ENCODE results near the gene MLLT10.
"Not testable (repeated sequence)": the region's sequence is repeated elsewhere in the genome, so short reads cannot be mapped to it uniquely, and the experiment has no call there.

MLLT10 gene

DNA sequence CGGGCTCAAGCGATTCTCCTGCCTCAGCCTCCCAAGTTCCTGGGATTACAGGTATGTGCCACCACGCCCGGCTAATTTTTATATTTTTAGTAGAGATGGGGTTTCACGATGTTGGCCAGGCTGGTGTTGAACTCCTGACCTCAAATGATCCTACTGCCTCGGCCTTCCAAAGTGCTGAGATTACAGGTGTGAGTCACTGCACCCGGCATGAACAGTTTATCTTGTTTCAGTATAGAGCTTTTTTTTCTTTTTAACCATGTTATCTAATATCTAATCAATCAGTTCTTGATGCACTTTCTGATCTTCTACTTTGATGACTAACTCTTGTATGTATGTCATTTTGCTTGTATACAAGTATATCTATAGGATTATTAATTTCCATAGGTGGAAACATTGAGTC is 54.1 kb downstream of the MLLT10 start:
- not testable (repeated sequence) for DNase-seq

DNA sequence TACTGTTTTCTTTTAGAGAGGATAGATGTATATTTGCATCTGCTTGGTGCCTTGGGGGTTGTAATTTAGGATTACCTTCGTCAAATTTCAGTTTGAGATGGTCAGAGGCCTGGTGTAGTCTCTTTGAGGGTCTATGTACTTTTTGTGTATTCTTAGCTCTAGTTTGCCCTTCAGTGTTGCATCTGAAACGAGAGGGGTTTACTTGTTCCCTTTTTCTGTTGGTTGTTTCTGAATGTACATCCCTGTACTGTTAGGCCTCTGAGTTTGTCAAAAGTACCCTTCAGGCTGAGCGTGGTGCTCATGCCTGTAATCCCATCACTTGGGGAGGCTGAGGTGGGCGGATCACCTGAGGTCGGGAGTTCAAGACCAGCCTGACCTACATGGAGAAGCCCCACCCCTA is 60.0 kb downstream of the MLLT10 start:
- DNase-seq = no peak

DNA sequence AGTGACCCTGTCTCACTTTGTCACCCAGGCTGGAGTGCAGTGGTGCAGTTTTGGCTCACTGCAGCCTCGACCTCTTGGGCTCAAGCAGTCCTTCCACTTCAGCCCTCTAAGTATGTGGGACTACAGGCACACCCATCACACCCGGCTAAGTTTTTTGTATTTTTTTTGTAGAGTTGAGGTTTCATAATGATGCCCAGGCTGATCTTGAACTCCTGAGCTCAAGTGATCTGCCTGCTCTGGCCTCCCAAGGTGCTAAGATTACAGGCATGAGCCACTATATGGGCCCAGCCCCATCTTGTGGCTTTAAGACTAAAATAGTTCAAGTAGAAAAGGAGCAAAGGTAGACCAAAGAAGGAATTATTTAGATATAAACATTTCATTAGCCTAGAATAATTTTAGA is 65.5 kb downstream of the MLLT10 start:
- DNase-seq = no peak

- no peak for DNase-seq
Observed at GRCh38 chr10:21600804-21601433, 66.9 kb downstream of the MLLT10 start.

DNA sequence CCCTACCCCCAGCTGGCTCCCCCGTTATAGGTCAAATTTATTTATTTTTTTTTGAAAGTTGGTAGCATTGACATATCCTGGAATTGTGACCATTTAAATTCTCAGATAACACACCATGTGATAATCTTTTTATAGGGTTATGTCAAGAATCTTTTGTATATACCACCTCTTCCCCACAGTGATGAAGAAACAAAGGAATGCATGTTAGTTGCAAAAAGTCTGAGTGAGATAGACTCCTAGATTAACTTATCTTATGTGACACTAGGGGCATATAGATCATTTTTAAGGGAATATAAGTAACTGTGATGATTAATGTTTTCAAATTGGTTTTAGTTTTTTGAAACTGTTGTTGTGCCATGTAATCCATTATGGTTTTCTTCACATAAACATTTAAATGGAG is 68.3 kb downstream of the MLLT10 start:
- DNase-seq = no peak

DNA sequence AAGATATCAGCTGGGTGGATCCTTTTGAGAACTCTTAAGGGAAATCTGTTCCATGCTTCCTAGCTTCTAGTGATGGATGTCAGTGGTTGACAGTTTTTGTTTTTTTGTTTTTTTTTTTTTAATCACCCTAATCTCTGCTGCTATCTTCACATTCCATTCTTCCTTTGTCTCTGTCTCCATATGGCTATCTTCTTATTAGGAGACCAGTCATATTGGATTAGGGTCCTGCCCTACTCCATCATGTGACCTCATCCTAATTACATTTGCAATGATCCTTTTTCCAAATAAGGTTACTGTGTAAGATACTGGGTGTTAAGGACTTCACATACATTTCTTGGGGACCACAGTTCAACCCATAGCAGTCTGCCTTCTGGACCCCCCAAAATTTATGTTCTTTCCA is 69.7 kb downstream of the MLLT10 start:
- DNase-seq = no peak

- DNase-seq = no peak
Observed at GRCh38 chr10:21604651-21605050, 70.6 kb downstream of the MLLT10 start.

GRCh38 chr10:21607907-21608306 is 73.9 kb downstream of the MLLT10 start:
- DNase-seq = no peak

GRCh38 chr10:21614000-21614399 is 80.0 kb downstream of the MLLT10 start:
- no peak for DNase-seq

GRCh38 chr10:21617267-21617666 is 83.2 kb downstream of the MLLT10 start:
- no peak for DNase-seq

DNA sequence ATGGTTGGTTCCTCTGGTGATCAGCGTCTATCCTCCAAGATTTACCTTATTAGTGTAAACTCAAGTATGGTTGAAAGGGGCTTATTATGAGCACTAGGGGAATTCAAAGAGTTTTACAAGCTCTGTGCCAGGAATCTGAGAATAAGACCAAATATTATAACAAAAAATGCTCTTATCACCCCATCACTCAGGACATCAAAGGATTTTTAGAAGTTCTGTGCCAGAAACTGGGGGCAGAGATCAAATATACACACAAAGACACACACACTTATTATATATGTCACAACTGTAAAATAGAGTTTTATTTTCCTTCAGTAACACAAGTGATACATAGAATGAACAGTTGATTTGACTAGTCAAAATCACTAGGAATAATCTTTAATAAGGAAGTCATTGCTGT is 89.3 kb downstream of the MLLT10 start:
- no peak for DNase-seq

- not testable (repeated sequence) for DNase-seq
Observed at GRCh38 chr10:21624421-21624820, 90.4 kb downstream of the MLLT10 start.

- no peak for DNase-seq
Observed at GRCh38 chr10:21624951-21625350, 90.9 kb downstream of the MLLT10 start.

- no peak for DNase-seq
Observed at GRCh38 chr10:21625623-21626229, 91.7 kb downstream of the MLLT10 start.

GRCh38 chr10:21626457-21627161 is 92.6 kb downstream of the MLLT10 start:
- no peak for DNase-seq

DNA sequence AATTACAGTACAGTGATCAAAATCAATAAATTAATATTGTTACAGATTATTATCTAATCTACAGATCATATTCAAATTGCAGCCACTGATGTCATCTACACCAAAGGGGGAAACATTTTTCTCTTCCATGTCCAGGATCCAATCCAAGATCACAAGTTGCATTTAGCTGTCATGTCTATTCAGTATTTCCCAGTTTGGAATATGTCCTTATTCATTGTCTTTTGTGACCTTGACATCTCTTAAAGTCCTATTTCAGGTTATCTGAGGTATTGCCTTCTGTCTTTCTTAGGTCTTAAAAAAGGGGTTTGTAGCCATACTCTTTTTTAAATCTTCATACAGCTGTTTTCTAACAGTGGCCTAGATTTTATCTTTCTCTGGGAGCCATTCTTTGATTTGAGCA is 93.3 kb downstream of the MLLT10 start:
- no peak for DNase-seq

DNA sequence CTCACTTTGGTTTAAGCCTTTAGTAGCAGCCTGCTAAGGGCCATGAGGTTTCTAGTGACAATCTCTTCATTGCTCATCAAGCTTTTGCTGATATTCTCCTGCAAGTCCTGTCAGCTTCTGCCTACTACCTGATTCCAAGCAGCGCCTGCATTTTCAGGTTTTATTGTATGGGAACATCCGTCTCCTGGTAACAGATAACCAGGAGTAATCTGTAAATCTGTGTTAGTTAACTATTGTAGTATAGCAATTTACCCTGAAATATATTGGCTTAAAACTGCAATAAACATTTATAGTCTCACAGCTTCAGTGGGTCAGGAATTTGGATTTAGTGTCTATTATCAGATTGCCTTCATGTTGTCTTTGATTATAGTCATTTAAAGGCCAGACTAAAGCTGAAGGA is 94.0 kb downstream of the MLLT10 start:
- DNase-seq = no peak

DNA sequence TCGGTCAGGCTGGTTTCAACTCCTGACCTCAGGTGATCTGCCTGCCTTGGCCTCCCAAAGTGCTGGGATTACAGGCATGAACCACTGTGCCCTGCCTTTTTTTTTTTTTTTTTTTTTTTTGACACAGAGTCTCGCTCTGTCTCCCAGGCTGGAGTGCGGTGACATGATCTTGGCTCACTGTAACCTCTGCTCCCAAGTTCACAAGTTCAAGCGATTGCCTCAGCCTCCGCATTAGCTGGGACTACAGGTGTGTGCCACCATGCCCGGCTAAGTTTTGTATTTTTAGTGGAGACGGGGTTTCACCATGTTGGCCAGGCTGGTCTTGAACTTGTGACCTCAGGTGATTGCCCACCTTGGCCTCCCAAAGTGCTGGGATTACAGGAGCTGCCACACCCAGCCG is 94.6 kb downstream of the MLLT10 start:
- not testable (repeated sequence) for DNase-seq

DNA sequence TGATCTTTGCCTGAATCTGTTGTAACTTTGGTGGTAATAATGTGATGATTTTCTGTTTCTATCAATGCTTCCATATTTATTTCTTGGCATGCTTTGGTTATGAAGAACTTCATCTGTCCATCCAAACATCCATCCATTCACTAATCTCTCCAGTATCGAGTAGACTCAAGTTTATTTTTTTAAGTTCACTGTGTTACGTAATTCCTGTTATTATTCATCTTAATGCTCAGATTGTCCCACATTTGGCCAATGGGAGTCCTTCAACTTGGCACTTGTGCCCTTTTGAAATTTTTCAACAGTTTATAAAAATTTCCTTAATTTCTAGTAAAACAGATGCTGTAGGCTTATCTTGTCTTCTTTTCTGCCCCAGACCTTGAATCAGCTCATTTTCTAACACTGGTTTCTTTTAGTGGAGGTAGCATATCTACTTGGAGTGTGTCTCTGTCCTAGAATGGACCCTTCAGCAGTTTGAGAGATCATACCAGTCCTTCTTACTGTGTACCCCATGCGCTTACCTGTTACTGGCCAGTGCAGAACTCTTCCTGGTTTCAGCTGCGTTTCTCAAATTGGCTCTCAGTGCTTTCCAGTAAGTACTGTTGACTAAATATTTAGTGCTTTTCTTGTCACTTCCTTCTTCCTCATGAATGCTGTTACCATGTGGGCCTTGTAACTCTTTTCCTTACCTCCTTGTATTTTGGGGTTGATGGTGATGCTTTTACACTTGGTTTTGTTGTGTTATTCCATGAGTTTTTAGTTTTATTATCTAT is 100.8 kb downstream of the MLLT10 start:
- DNase-seq = no peak

- no peak for DNase-seq
Observed at GRCh38 chr10:21637795-21638194, 103.8 kb downstream of the MLLT10 start.

GRCh38 chr10:21638681-21639080 is 104.6 kb downstream of the MLLT10 start:
- no peak for DNase-seq

GRCh38 chr10:21648040-21648439 is 114.0 kb downstream of the MLLT10 start:
- no peak for DNase-seq

- no peak for DNase-seq
Observed at GRCh38 chr10:21649454-21649872, 115.4 kb downstream of the MLLT10 start.

DNA sequence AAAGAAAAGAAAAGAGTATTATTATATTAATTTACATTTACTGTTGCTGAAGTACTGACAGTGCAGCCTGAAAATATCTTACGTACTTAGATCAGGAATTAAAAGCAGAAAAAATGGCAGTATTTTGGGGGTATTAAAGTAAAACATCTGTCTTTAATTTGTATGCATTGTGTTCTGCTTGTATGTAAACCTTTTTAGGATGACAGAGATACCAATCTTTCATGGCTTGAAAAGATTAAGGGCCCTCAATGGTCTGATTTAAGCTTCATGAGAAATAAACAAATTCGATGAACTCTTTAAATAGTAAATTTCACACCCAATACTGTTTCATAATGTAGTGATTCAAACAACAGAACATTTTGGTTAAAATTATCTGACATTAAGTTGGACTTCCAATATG is 116.3 kb downstream of the MLLT10 start:
- DNase-seq = no peak
